CD14-positive monocyte (primary cell): Measurements from ENCODE around the gene LARP6. TPM values are rescaled to one million over a fixed set of nuclear protein-coding genes. Genes with fewer than 3 reads are reported as not detected.
"Not testable (repeated sequence)": the region's sequence is repeated elsewhere in the genome, so short reads cannot be mapped to it uniquely, and the experiment has no call there.

Experiments used
- DNase-seq, 3 donors: peaks; one replicate each; pipeline ENCODE4 v3.0.0-alpha.2; 2011 to 2022
- H2AFZ ChIP-seq: 2 replicates; pipeline ENCODE4 v1.6.0; 2012; ENCODE audit warnings: mild to moderate bottlenecking, low read depth, low read length, inconsistent platforms; ENCODE audit not compliant: insufficient read depth, poor library complexity, severe bottlenecking
- H3K27ac ChIP-seq, 2 donors: 1 replicate in 1 of 2; 2 replicates in 1 of 2; pipeline ENCODE4 v1.5.1; 2012 to 2013; ENCODE audit warnings: low read length in 2 of 2, control low read depth in 1 of 2, inconsistent platforms in 1 of 2, low read depth in 1 of 2, mild to moderate bottlenecking in 1 of 2
- H3K27me3 ChIP-seq, 2 donors: one replicate each; pipeline versions ENCODE4 v1.6.0 to v1.6.1; 2011 to 2013; ENCODE audit warnings: low read length in 2 of 2; ENCODE audit not compliant: control insufficient read depth in 2 of 2, insufficient read depth in 2 of 2
- H3K36me3 ChIP-seq, 2 donors: replicated peaks in 1 of 2; 1 replicate in 1 of 2; 2 replicates in 1 of 2; pipeline versions ENCODE4 v1.5.1 to v1.6.1; 2012 to 2013; ENCODE audit warnings: low read length in 2 of 2, control low read depth in 1 of 2, inconsistent platforms in 1 of 2, mild to moderate bottlenecking in 1 of 2; ENCODE audit not compliant: insufficient read depth in 2 of 2, control insufficient read depth in 1 of 2
- H3K4me1 ChIP-seq, 2 donors: 1 replicate in 1 of 2; 2 replicates in 1 of 2; pipeline versions ENCODE4 v1.5.1 to v1.6.1; 2012 to 2013; ENCODE audit warnings: low read length in 2 of 2, control low read depth in 1 of 2, inconsistent platforms in 1 of 2, mild to moderate bottlenecking in 1 of 2, moderate library complexity in 1 of 2; ENCODE audit not compliant: insufficient read depth in 2 of 2, control insufficient read depth in 1 of 2
- H3K4me2 ChIP-seq: replicated peaks from 2 replicates; pipeline ENCODE3; 2012; ENCODE audit warnings: low read length, moderate library complexity, mild to moderate bottlenecking; ENCODE audit not compliant: poor library complexity, severe bottlenecking; ENCODE audit errors: extremely low read depth
- H3K4me3 ChIP-seq, 3 experiments: fragments of 200-600 bp in 1 of 3; sonication (generic) in 1 of 3; replicated peaks in 1 of 3; 1 replicate in 2 of 3; 2 replicates in 1 of 3; pipeline ENCODE4 v1.5.1; 2011 to 2013; ENCODE audit warnings: low read length in 3 of 3, mild to moderate bottlenecking in 3 of 3, control low read depth in 2 of 3, low read depth in 2 of 3, inconsistent platforms in 1 of 3, moderate library complexity in 1 of 3
- H3K79me2 ChIP-seq: 2 replicates; pipeline ENCODE4 v1.6.0; 2012; ENCODE audit warnings: mild to moderate bottlenecking, control low read depth, inconsistent platforms, low read length, moderate library complexity; ENCODE audit not compliant: insufficient read depth
- H3K9ac ChIP-seq: 2 replicates; pipeline ENCODE4 v1.6.0; 2017; ENCODE audit warnings: low read length, mild to moderate bottlenecking; ENCODE audit not compliant: insufficient read depth, poor library complexity, severe bottlenecking
- H3K9me3 ChIP-seq, 2 donors: replicated peaks in 1 of 2; 1 replicate in 1 of 2; 2 replicates in 1 of 2; pipeline versions ENCODE4 v1.5.1 to v1.6.1; 2012 to 2013; ENCODE audit warnings: low read length in 2 of 2, control low read depth in 1 of 2; ENCODE audit not compliant: control insufficient read depth in 1 of 2, insufficient read depth in 1 of 2
- H4K20me1 ChIP-seq: 2 replicates; pipeline ENCODE4 v1.6.0; 2012; ENCODE audit warnings: mild to moderate bottlenecking, low read length, control low read depth, moderate library complexity; ENCODE audit not compliant: insufficient read depth
- H3K27ac Mint-ChIP-seq, 7 donors: one replicate each; pipeline ENCODE4 v1.8.0; 2020; ENCODE audit warnings: mild to moderate bottlenecking in 7 of 7, mixed read lengths in 7 of 7, moderate library complexity in 6 of 7, inconsistent platforms in 2 of 7
- H3K27me3 Mint-ChIP-seq, 3 donors: one replicate each; pipeline ENCODE4 v1.8.0; 2021 to 2022; ENCODE audit warnings: low read depth in 3 of 3, mild to moderate bottlenecking in 3 of 3, mixed read lengths in 3 of 3, moderate library complexity in 3 of 3, inconsistent platforms in 1 of 3
- H3K36me3 Mint-ChIP-seq, 2 donors: one replicate each; pipeline ENCODE4 v1.8.0; 2020; ENCODE audit warnings: mixed read lengths in 2 of 2, inconsistent platforms in 1 of 2, mild to moderate bottlenecking in 1 of 2
- H3K4me1 Mint-ChIP-seq: one replicate; pipeline ENCODE4 v1.8.0; 2020; ENCODE audit warnings: mild to moderate bottlenecking, mixed read lengths
- H3K4me3 Mint-ChIP-seq, 2 donors: one replicate each; pipeline ENCODE4 v1.8.0; 2020; ENCODE audit warnings: mild to moderate bottlenecking in 2 of 2, mixed read lengths in 2 of 2, moderate library complexity in 1 of 2
- H3K9me3 Mint-ChIP-seq, 7 donors: one replicate each; pipeline ENCODE4 v1.8.0; 2020 to 2022; ENCODE audit warnings: mixed read lengths in 7 of 7, mild to moderate bottlenecking in 6 of 7, moderate library complexity in 6 of 7, inconsistent platforms in 2 of 7
- CTCF ChIP-seq: fragments of 200-600 bp; IDR thresholded peaks from one replicate; pipeline ENCODE4 v1.8.0; 2022; ENCODE audit warnings: antibody characterized with exemption, mild to moderate bottlenecking
- WGBS: methylation state at CpG from one replicate; pipeline ENCODE4 v1.1.5; 2013; ENCODE audit warnings: missing lambda C conversion rate; ENCODE audit not compliant: insufficient coverage; 5-methylcytosine and 5-hydroxymethylcytosine counted together
- intact Hi-C, 2 donors: fragments of 100-400 bp; cut with micrococcal nuclease; formaldehyde crosslinking; loops; one replicate each; pipeline versions ENCODE4 v1.15.0 to v1.15.1; 2023
- polyA plus RNA-seq, 3 donors: library from polyadenylated mRNA; depleted of rRNA in 1 of 3; unstranded in 2 of 3; stranded (reverse) in 1 of 3; fragments of 300-500 nt in 2 of 3; fragments of >200 nt in 1 of 3; fragmentation: Illumina TruSeq in 2 of 3; gene quantifications; 1 replicate in 2 of 3; 2 replicates in 1 of 3; pipeline ENCODE4 v1.2.3, GENCODE V29; 2012 to 2021

LARP6 gene
- polyA plus RNA-seq, 3 donors = not detected

GRCh38 chr15:70806992-70807712, 46.8 kb downstream of the LARP6 start:
- H3K9me3 ChIP-seq = no peaks in the 10 kb centered on the region
- Mint-ChIP-seq H3K27ac (peak overlapping the region in 6 of 7 donors; percentile 36 to 80 (median 72)), H3K36me3 (no peaks in the 10 kb centered on the region), H3K27me3 (peaks cover 0 to 9% (median 1%) of the 10 kb centered on the region in 3 donors), H3K9me3 (no peaks in the 10 kb centered on the region), H3K4me1 (peaks cover 20% of the 10 kb centered on the region), H3K4me3 (peak overlapping the region in 1 of 2 donors; percentile 31)
- DNase-seq = peak; percentile 67 to 77 (median 76)
- intact Hi-C loops = no loop called here
- WGBS = 58% methylated on average over 5 of the region's 9 CpGs
- peak overlapping the region; percentile 60 for H2AFZ ChIP-seq
- peak overlapping the region; percentile 18 for H3K9ac ChIP-seq
- H4K20me1 ChIP-seq = no peaks in the 10 kb centered on the region
- H3K36me3 ChIP-seq = no peaks in the 10 kb centered on the region
- no peaks in the 10 kb centered on the region for H3K79me2 ChIP-seq
- H3K4me1 ChIP-seq = peaks cover 13 to 16% of the 10 kb centered on the region in 2 donors
- TF ChIP-seq CTCF = no peak
- no peak overlapping the region for H3K4me3 ChIP-seq
- peak overlapping the region; percentile 37 to 52 for H3K27ac ChIP-seq
- peak overlapping the region; percentile 2 for H3K4me2 ChIP-seq
- no peaks in the 10 kb centered on the region for H3K27me3 ChIP-seq

GRCh38 chr15:70804388-70804787, 49.6 kb downstream of the LARP6 start:
- H3K9ac ChIP-seq, H3K36me3 ChIP-seq, H3K27ac Mint-ChIP-seq, H4K20me1 ChIP-seq, DNase-seq, H3K36me3 Mint-ChIP-seq, H3K4me2 ChIP-seq, H2AFZ ChIP-seq, H3K27me3 ChIP-seq, intact Hi-C loops, H3K27me3 Mint-ChIP-seq, H3K4me3 ChIP-seq, H3K9me3 Mint-ChIP-seq, H3K9me3 ChIP-seq, H3K27ac ChIP-seq, H3K4me3 Mint-ChIP-seq, H3K79me2 ChIP-seq: not testable (repeated sequence)
- 95% methylated on average over 4 of the region's 9 CpGs for WGBS
- H3K4me1 Mint-ChIP-seq = peaks cover 18% of the 10 kb centered on the region
- peaks cover 13 to 16% of the 10 kb centered on the region in 2 donors for H3K4me1 ChIP-seq
